ENCODE results near the gene INPP5D. TPM values are rescaled to one million over a fixed set of nuclear protein-coding genes. Genes with fewer than 3 reads are reported as not detected.

Gene INPP5D
- total RNA-seq, 3 donors from 2014 or later, result 18.4 to 20.3 (median 20.0) TPM

GRCh38 chr2:233124421-233125080, 64.4 kb downstream of the INPP5D start:
- Histone ChIP-seq H3K27ac (no peak overlapping the region), H3K4me3 (no peak overlapping the region), H3K27me3 (no peaks in the 10 kb centered on the region), H3K4me1 (no peaks in the 10 kb centered on the region), H3K9me3 (no peaks in the 10 kb centered on the region), H3K36me3 (no peaks in the 10 kb centered on the region)
- DNase-seq (ENCODE audit: low spot score in 2 of 2), result no peak
- TF ChIP-seq POLR2A (IDR thresholded peaks at IDR 0.05), result no peak
- intact Hi-C loops (cut with DNase I; ENCODE audit: low total_unique reads), result no loop called here

GRCh38 chr2:233125455-233126065, 65.4 kb downstream of the INPP5D start:
- intact Hi-C loops (cut with DNase I; ENCODE audit: low total_unique reads), result no loop called here
- H3K27me3 ChIP-seq, result no peaks in the 10 kb centered on the region
- H3K36me3 ChIP-seq, result no peaks in the 10 kb centered on the region
- H3K4me1 ChIP-seq, result no peaks in the 10 kb centered on the region
- DNase-seq (ENCODE audit: low spot score in 2 of 2), result no peak
- no peaks in the 10 kb centered on the region for H3K9me3 ChIP-seq
- no peak overlapping the region for H3K27ac ChIP-seq
- TF ChIP-seq CTCF (IDR thresholded peaks at IDR 0.05) (no peak), POLR2AphosphoS5 (IDR thresholded peaks at IDR 0.05) (no peak), POLR2A (IDR thresholded peaks at IDR 0.05) (no peak)
- H3K4me3 ChIP-seq, result no peak overlapping the region

GRCh38 chr2:233129351-233129978, 69.3 kb downstream of the INPP5D start:
- TF ChIP-seq POLR2A (IDR thresholded peaks at IDR 0.05) (no peak), POLR2AphosphoS5 (IDR thresholded peaks at IDR 0.05) (no peak), CTCF (IDR thresholded peaks at IDR 0.05) (no peak)

GRCh38 chr2:233130024-233130423, 69.9 kb downstream of the INPP5D start:
- H3K4me1 ChIP-seq, result no peaks in the 10 kb centered on the region
- no peak overlapping the region for H3K4me3 ChIP-seq
- H3K27ac ChIP-seq, result no peak overlapping the region
- H3K36me3 ChIP-seq, result no peaks in the 10 kb centered on the region
- no peaks in the 10 kb centered on the region for H3K27me3 ChIP-seq
- TF ChIP-seq POLR2A (IDR thresholded peaks at IDR 0.05), result no peak
- DNase-seq (ENCODE audit: low spot score in 2 of 2), result no peak
- intact Hi-C loops (cut with DNase I; ENCODE audit: low total_unique reads), result no loop called here
- no peaks in the 10 kb centered on the region for H3K9me3 ChIP-seq

More at GRCh38 chr2:233129351-233129978, 69.3 kb downstream of the INPP5D start:
- H3K27ac ChIP-seq, result no peak overlapping the region
- H3K4me3 ChIP-seq, result no peak overlapping the region
- intact Hi-C loops (cut with DNase I; ENCODE audit: low total_unique reads), result no loop called here
- H3K36me3 ChIP-seq, result no peaks in the 10 kb centered on the region
- no peaks in the 10 kb centered on the region for H3K9me3 ChIP-seq
- H3K4me1 ChIP-seq, result no peaks in the 10 kb centered on the region
- no peaks in the 10 kb centered on the region for H3K27me3 ChIP-seq
- no peak for DNase-seq (ENCODE audit: low spot score in 2 of 2)

GRCh38 chr2:233130481-233131020, 70.4 kb downstream of the INPP5D start:
- Histone ChIP-seq H3K36me3 (no peaks in the 10 kb centered on the region), H3K4me1 (no peaks in the 10 kb centered on the region), H3K27ac (no peak overlapping the region), H3K27me3 (no peaks in the 10 kb centered on the region), H3K9me3 (no peaks in the 10 kb centered on the region), H3K4me3 (no peak overlapping the region)
- TF ChIP-seq CTCF (IDR thresholded peaks at IDR 0.05) (no peak), POLR2AphosphoS5 (IDR thresholded peaks at IDR 0.05) (no peak), POLR2A (IDR thresholded peaks at IDR 0.05) (no peak)
- intact Hi-C loops (cut with DNase I; ENCODE audit: low total_unique reads), result no loop called here
- no peak for DNase-seq (ENCODE audit: low spot score in 2 of 2)
